ENCODE data around the gene KRTAP10-11.

- TF ChIP-seq CTCF (IDR thresholded peaks at IDR 0.05) (no peak), POLR2AphosphoS5 (IDR thresholded peaks at IDR 0.05) (no peak), POLR2A (IDR thresholded peaks at IDR 0.05) (no peak)
Observed at GRCh38 chr21:44625756-44626155, 20.5 kb upstream of the KRTAP10-11 start.

All from breast epithelium (tissue), 3 donors.